Stimulated activated CD4-positive, alpha-beta T cell treated with anti-CD3 and anti-CD28 coated beads, Interleukin-15, amount 100 ng/mL, for 48 hours (primary cell): ENCODE data around the gene IL21.
"Not testable (repeated sequence)": the region's sequence is repeated elsewhere in the genome, so short reads cannot be mapped to it uniquely, and the experiment has no call there.

ENCODE experiments used
- DNase-seq, 2 donors: peaks; one replicate each; pipeline ENCODE4 v3.0.0-alpha.2; 2020; ENCODE audit warnings: low read depth in 2 of 2

The IL21 gene

DNA sequence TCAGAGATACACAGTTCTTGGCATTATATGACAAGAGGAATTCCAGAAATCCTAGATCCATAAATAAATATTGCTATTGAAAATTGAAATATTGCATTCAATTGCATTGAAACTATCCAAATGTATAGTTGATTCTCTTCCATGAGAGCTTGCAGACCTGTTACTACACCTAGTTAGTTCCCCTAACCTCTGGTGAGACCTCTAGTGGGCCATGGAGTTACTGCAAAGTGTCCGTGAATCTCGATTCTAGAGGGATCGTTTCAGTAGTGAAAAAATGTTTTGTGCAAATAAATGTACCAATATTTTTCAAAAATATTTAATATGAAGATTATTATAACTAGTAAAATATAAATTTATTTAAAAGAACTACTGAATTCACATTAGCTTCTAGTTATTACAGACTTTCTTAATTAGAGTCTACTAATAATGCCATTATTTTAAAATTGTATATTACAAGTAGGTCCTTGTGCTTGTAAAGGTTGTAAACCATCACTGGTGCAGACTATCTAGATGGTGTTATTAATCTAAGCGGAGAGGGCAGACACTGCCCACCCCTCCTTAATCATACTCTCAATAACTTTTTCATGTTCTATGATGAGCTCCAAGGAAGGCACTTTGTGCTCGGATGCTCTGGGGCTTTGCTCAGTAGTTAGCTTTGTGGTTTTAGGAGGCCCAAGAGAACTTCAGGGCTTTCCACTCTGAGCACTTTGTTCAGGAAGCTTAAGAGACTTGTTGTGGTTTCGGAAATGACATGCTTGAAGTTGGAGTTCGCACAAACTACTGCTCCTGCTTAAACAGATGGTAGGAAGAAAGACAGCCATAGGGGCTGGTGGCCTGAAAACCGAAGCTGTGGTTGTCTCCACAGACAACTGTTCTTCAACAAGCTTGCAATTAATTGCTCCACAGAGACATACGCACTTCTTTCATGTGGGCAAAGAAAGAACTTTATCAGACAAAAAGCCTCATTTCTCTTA, 42.8 kb downstream of the IL21 start:
- DNase-seq, result peak; percentile 48 to 67

- DNase-seq, result no peak
Observed at GRCh38 chr4:122577189-122577553, 43.7 kb downstream of the IL21 start.

- DNase-seq, result peak in 1 of 2 donors; percentile 17
Observed at GRCh38 chr4:122576261-122577188, 44.3 kb downstream of the IL21 start.

DNA sequence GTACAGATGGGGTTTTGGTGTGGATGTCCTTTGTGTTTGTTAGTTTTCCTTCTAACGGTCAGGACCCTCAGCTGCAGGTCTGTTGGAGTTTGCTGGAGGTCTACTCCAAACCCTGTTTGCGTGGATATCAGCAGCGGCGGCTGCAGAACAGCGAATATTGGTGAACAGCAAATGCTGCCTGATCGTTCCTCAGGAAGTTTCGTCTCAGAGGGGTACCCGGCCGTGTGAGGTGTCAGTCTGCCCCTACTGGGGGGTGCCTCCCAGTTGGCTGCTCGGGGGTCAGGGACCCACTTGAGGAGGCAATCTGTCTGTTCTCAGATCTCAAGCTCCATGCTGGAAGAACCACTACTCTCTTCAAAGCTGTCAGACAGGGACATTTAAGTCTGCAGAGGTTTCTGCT, 46.5 kb downstream of the IL21 start:
- DNase-seq, result not testable (repeated sequence)

- no peak for DNase-seq
Observed at GRCh38 chr4:122562449-122562848, 58.4 kb downstream of the IL21 start.
